ENCODE results near the gene PLCH2.

- TF ChIP-seq CTCF (IDR thresholded peaks at IDR 0.05) (no peak), EZH2 (IDR thresholded peaks at IDR 0.05; ENCODE audit: borderline replicate concordance, insufficient read depth, low read depth, low read length, poor library complexity, severe bottlenecking) (no peak)
These were observed 52.5 kb downstream of the PLCH2 start for GRCh38 chr1:2528611-2528965.

Measured in B cell (primary cell).